GM12892 (cell line): ENCODE data around the gene AHR. TPM values are rescaled to one million over a fixed set of nuclear protein-coding genes. Genes with fewer than 3 reads are reported as not detected.

ENCODE experiments used
- DNase-seq: peaks from one replicate; pipeline ENCODE4 v3.0.0; 2011; ENCODE audit not compliant: insufficient read length
- FAIRE-seq: peaks from 2 replicates; lab custom pipeline; 2011; peaks lifted over from hg19 to GRCh38; lab: Jason Lieb, UNC
- POLR2A ChIP-seq: IDR thresholded peaks from 2 replicates; pipeline ENCODE4 v1.6.1; 2011; ENCODE audit warnings: low read depth, low read length, control low read depth
- POLR2AphosphoS5 ChIP-seq: IDR thresholded peaks from 2 replicates; pipeline ENCODE4 v1.6.1; 2011; ENCODE audit warnings: low read depth, low read length, control low read depth
- TAF1 ChIP-seq: IDR thresholded peaks from 2 replicates; pipeline ENCODE4 v1.6.1; 2011; ENCODE audit warnings: low read depth, mild to moderate bottlenecking, control low read depth, low read length, borderline replicate concordance
- polyA plus RNA-seq: library from polyadenylated mRNA; unstranded; fragments of >200 nt; gene quantifications from one replicate; pipeline ENCODE4 v1.2.1, GENCODE V29; 2012; ENCODE audit warnings: missing spikeins, inconsistent platforms; ENCODE audit not compliant: missing spikeins

AHR gene
- polyA plus RNA-seq, result 33.9 TPM

DNA sequence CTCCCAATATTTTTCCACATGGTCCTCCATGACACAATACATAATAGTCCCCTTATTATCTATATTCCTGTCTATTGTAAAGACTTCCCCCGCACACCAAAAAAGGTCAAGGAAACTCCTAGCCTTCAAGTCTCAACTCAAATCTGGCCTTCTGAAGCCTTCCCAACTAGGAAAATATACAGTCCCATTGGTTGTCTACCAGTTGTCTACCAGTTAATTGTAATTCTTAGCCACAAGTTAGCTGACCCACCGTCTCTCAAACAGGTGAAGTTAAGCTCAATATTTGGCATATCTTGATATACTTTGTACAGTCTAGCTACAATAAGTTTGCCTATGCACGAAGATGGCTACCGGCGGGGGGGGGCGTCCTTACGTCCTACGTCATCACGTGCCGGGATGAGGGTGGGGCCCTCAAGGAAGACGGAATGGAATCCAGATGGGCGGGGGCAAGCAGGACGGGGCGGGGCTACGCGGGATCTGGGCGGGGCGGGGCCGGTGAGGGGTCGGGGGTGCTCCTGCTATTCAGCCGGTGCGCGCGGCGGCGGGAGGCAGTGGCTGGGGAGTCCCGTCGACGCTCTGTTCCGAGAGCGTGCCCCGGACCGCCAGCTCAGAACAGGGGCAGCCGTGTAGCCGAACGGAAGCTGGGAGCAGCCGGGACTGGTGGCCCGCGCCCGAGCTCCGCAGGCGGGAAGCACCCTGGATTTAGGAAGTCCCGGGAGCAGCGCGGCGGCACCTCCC lies at the start of gene AHR:
TSS of gene AHR (plus strand) at position 551 of the 738 bp plus-strand sequence. CDS start 613 bp downstream, outside the sequence.
- DNase-seq (peak; percentile 47), FAIRE-seq (peak; percentile 97)
- TF ChIP-seq TAF1, result peak; percentile 75
- peak; percentile 89 for TF ChIP-seq POLR2A
- peak; percentile 84 for TF ChIP-seq POLR2AphosphoS5

DNA sequence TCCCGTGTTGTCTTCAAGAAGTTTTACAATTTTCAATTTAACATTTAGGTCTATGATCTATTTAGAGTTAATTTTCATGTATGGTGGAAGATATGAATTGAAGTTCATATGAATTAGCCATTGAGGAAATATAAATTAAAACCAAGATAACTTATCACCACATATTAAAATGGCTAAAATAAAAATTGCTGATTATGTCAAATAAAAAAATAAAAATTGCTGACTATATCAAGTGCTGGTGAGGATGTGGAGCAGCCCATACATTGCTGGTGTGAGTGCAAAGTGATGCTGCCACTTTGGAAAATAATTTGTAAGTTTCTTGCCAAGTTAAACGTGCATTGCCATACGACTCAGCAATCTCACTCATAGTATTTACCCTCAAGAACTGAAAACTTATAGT lies 44.6 kb upstream of the AHR start:
- no peak for FAIRE-seq
- TF ChIP-seq TAF1 (no peak), POLR2A (no peak), POLR2AphosphoS5 (no peak)
- no peak for DNase-seq

DNA sequence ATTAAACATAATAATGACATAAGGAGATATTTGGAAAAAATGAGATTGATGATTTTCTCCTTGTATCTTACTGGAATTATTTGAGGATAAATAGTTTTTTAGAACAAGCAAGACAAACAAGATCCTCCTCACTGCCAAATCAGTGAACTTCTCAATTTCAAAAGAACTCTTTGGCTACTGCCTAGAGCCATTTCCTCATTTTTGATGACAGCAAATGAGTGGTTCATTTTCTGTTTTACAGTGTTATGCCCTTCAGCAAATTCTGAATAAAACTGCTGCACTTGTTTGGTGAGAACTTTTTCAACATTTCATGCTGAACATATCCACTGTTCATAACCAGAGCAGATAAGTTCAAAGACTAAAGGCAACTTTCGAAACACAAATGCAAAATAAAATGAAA lies 42.5 kb upstream of the AHR start:
- FAIRE-seq (no peak), DNase-seq (no peak)
- TF ChIP-seq POLR2AphosphoS5, result no peak
- no peak for TF ChIP-seq POLR2A
- no peak for TF ChIP-seq TAF1

DNA sequence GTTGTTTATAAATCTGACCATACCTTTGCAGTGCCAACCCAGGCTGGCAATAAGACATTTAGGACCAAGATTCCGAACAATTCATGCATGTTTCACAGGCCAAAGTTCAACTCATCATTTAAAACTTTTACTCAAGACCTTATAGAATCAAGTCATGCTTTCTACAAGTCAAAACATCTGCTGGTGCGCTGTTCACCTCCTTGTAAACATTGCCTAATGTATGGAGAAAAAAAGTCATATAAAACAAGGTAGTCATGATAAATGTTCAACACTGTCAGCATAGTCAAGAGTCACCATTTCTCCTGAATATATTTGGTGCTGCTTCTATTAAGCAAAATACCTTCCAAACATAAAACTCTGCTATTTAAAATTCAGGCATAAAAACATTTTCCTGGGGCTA lies 42.1 kb upstream of the AHR start:
- FAIRE-seq (no peak), DNase-seq (no peak)
- TF ChIP-seq TAF1, result no peak
- TF ChIP-seq POLR2AphosphoS5, result no peak

DNA sequence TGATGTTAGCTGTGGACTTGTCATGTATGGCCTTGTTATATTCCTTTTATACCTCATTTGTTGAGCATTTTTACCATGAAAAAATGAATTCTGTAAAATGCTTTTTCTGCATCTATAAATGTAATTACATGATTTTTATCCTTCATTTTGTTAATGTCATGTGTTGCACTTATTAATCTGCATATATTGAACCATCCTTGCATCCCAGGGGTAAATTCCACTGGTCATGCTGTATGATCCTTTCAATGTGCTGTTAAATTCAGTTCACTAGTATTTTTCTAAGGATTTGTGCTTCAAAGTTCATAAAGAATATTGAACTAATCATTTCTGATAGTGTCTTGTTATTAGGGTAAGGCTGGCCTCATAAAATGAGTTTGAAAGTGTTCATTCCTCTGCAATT lies 31.9 kb upstream of the AHR start:
- DNase-seq (no peak), FAIRE-seq (no peak)
- no peak for TF ChIP-seq TAF1

DNA sequence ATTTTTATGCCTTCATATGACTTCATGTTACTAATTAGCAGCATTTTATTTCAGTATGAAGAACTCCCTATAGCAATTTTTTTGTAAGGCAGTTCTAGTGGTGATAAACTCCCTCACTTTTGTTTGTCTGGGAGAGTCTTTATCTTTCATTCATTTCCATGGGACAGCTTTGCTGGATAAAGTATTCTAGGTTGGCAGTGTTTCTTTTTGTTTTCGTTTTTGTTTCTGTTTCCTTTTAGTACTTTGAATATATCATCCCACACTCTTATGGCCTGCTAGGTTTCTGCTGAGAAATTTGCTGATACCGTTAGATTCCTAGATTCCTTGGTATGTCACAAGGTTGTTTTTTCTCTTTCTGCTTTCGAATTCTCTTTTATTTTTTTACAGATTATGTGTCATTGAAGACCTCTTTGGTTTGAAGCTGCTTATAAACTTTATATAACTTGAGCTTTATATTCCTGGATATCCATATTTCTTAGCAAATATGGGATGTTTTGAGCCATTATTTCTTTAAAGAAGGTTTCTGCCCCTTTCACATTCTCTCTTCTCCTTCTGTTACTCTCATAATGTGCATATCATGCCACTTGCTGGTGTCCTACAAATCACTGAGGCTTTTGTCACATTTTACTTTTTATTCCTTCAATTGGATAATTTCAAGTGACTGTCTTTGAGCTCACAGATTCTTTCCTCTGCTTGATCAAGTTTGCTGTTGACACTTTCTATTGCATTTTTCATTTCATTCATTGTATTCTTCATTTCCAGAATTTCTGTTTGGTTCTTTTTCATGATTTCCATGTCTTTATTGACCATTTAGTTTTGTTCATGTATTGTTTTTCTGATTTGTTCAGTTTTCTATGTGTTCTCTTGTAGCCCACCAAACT lies 28.9 kb upstream of the AHR start:
- DNase-seq, result no peak
- TF ChIP-seq TAF1 (no peak), POLR2AphosphoS5 (no peak), POLR2A (no peak)
- no peak for FAIRE-seq

DNA sequence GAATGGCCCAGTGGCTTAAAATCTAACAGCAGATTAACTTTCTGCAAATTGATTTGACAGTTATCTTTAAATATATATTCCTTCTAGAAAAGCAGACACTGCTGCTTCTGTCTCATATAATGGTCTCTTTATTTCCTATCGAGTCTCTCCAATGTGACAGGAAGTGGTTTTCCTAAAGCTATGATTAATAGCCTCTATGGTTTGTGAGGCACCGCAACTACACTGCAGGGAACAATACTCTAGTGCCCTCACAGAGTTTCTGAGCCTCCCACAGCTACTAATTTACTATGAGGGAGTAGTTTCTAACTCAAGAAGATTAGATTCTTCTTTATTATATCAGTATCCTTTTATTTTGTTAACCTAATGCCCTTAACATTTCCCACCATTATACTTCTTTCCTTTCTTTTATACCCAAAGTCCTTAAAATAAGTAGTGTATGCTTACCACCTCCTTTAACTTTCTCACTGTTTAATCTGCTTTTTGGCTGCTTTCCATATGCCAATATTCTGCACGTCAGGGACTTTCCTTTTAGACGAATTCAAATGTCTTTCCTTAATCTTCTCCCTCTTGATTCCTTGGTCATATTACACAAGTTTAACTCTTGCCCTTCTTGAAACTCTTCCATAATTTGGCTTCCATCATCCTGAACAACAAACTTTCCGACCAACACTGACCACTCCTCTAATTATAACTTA lies 23.8 kb upstream of the AHR start:
- FAIRE-seq, result no peak

DNA sequence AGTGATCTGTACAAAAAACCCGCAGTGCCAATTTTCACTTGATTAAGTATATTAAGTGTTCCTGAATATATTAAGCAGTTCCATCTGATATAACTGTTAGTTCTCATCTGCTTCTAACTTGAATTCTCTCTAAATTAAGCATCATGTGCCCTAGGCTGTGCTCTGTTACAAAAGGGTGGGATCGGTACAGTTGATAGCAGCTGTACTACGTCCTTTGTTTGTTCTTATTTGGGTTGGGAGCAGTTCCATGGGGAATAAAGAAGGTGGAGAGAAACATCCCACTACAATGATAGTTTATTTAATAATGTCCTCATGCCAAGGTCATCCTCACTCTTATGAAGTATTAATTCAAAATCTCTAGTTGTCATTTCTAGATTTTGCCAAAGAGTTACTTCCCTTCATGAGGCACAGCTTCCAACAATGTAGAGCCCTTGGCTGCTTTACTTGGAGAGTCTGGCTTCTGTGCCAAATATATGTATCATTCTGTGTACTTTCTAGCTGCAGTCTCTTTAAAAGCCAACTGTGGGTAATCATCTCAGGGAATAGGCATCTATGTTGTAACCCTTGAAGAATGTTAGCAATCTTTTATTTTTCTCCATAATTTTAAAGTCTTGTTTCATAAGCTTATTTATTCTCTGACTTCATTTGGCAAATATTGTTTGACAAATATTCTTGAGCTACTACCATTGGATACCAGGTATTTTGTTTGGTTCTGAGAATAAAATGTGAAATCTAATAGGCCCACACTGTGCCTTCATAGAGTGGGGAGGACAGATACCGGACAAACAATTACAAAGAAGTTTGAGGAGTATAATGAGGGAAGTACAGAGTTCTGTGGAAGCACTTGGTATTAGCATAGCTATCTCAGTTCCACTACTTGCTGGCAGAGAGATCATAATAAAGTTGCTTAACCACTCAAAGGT lies 22.4 kb upstream of the AHR start:
- no peak for FAIRE-seq
- DNase-seq, result no peak
- TF ChIP-seq TAF1, result no peak
- no peak for TF ChIP-seq POLR2A
- no peak for TF ChIP-seq POLR2AphosphoS5

More for the DNA sequence above, 23.8 kb upstream of the AHR start:
- TF ChIP-seq POLR2A (no peak), TAF1 (no peak), POLR2AphosphoS5 (no peak)
- no peak for DNase-seq

DNA sequence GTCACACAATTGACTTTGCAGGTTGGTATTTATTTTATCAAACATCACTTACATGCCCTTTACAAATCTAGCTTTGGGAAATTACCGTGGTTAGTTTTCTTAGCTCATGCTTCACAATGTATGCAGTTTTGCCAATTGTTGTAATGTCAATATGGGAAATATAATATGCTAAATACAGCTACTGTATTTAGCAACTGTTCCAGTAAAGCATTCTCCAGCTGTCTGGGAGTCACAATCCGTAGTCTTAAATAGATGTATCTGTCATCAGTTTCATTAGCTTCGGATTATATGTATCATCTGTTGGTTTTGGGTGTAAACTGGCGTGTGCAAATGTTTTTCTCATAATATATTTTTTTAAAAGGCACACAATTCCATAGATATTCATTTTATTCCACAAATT lies 19.4 kb upstream of the AHR start:
- TF ChIP-seq POLR2AphosphoS5 (no peak), TAF1 (no peak), POLR2A (no peak)
- no peak for FAIRE-seq
- no peak for DNase-seq

DNA sequence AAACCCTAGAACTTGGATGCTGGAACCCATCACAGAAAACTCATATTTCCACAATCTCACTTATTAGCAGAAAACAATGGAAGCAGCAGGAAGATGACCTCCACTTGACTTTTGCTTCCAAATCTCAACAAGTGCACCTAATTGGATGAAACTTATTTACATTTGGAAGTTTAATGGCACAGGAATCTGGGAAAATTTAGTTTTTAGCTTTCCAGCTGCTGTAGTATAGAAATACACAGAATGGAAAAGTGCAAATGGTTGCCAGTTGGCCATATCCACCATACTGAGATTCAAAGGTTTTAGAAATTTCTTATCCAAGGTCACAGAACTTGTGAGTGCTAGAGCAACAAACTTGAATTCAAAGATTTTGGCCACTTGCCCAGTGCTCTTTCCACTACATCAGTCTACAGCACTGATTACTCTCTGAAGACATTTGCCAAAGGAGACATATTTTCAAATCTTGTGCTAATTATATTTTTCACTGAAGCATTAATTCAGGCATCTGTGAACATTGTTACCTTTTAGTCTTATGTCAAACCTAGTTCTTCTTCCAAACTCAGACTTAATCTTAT lies 9.3 kb upstream of the AHR start:
- no peak for FAIRE-seq
- no peak for DNase-seq
- TF ChIP-seq POLR2A, result no peak
- no peak for TF ChIP-seq POLR2AphosphoS5
- TF ChIP-seq TAF1, result no peak
